OCI-LY3 (cell line): ENCODE measurements around the gene EYA2.

ENCODE experiments used
- H2AFZ ChIP-seq: fragments of 200-600, 300-600 bp; shearing (Covaris generic); 2 replicates; pipeline ENCODE4 v1.6.0; 2014; ENCODE audit warnings: antibody characterized with exemption, low read depth, low read length
- H3K27ac ChIP-seq: fragments of 200-600, 300-600 bp; sonication (generic); 2 replicates; pipeline ENCODE4 v1.5.1; 2014; ENCODE audit warnings: mild to moderate bottlenecking, low read length, moderate library complexity, mixed read lengths
- H3K27me3 ChIP-seq: fragments of 200-600, 300-600 bp; sonication (generic); 2 replicates; pipeline ENCODE4 v1.6.1; 2014; ENCODE audit warnings: low read depth, low read length, mixed read lengths
- H3K36me3 ChIP-seq: fragments of 200-600, 300-600 bp; sonication (generic); replicated peaks from 2 replicates; pipeline ENCODE3; 2014; ENCODE audit warnings: low read depth, low read length, mixed read lengths
- H3K4me1 ChIP-seq: fragments of 300-600, 200-600 bp; sonication (generic); 2 replicates; pipeline ENCODE4 v1.6.1; 2014; ENCODE audit warnings: low read length, mixed read lengths
- H3K4me2 ChIP-seq: fragments of 200-600, 300-600 bp; sonication (generic); 2 replicates; pipeline ENCODE4 v1.6.1; 2014; ENCODE audit warnings: low read length, mixed read lengths
- H3K4me3 ChIP-seq: fragments of 300-600, 200-600 bp; sonication (generic); 2 replicates; pipeline ENCODE4 v1.5.1; 2014; ENCODE audit warnings: antibody characterized with exemption, mild to moderate bottlenecking, low read length, moderate library complexity
- H3K79me2 ChIP-seq: fragments of 300-600, 200-600 bp; shearing (Covaris generic); 2 replicates; pipeline ENCODE4 v1.6.1; 2014; ENCODE audit warnings: mild to moderate bottlenecking, low read length, mixed read lengths
- H3K9ac ChIP-seq: fragments of 300-600, 200-600 bp; shearing (Covaris generic); 2 replicates; pipeline ENCODE4 v1.6.0; 2014; ENCODE audit warnings: mild to moderate bottlenecking, low read length, moderate library complexity
- H3K9me3 ChIP-seq: fragments of 200-600, 300-600 bp; shearing (Covaris generic); 2 replicates; pipeline ENCODE4 v1.6.1; 2014; ENCODE audit warnings: low read length, mixed read lengths; ENCODE audit not compliant: insufficient read depth
- H4K20me1 ChIP-seq: fragments of 200-600, 300-600 bp; sonication (generic); 2 replicates; pipeline ENCODE4 v1.6.1; 2016; ENCODE audit warnings: low read length, mixed read lengths; ENCODE audit not compliant: insufficient read depth
- CTCF ChIP-seq: fragments of 200-600, 300-600 bp; sonication (generic); IDR thresholded peaks from 2 replicates; pipeline ENCODE4 v1.5.1; 2014; ENCODE audit warnings: antibody characterized with exemption, low read length, low read depth
- EZH2phosphoT487 ChIP-seq: fragments of 200-600 bp; shearing (Covaris generic); IDR thresholded peaks from 2 replicates; pipeline ENCODE4 v1.6.1; 2018; ENCODE audit warnings: antibody characterized with exemption, mixed run types, low read depth

Gene EYA2

DNA sequence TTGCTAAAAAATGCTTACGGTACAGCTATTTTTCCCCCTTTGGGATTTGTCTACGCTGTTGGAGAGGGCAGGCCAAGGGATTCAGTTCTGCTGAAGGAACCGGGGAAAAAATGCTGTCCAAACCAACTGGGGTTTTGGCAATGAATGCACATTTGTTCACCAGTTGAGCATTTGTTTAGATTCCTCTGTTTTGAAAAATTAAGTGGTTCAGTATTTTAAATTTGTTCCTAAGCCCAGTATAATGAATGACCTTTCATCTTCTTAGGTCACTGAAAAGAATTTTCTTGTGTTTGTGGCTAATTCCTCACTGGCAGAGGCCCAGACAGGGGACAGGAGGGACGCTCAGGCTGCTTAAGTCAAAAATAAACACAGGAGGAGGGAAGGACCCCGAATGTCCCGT lies 10.8 kb upstream of the EYA2 start:
- TF ChIP-seq EZH2phosphoT487, result no peak
- no peak for TF ChIP-seq CTCF
- H3K79me2 ChIP-seq, result no peaks in the 10 kb centered on the region
- no peaks in the 10 kb centered on the region for H3K36me3 ChIP-seq
- no peaks in the 10 kb centered on the region for H3K4me1 ChIP-seq
- H3K27me3 ChIP-seq, result peaks cover 40% of the 10 kb centered on the region
- no peak overlapping the region for H3K27ac ChIP-seq
- no peaks in the 10 kb centered on the region for H3K9me3 ChIP-seq
- no peaks in the 10 kb centered on the region for H4K20me1 ChIP-seq
- H3K4me3 ChIP-seq, result no peak overlapping the region
- no peak overlapping the region for H3K4me2 ChIP-seq
- H3K9ac ChIP-seq, result no peak overlapping the region
- H2AFZ ChIP-seq, result no peak overlapping the region

- H3K36me3 ChIP-seq, result no peaks in the 10 kb centered on the region
- TF ChIP-seq CTCF (no peak), EZH2phosphoT487 (no peak)
- peaks cover 26% of the 10 kb centered on the region for H3K27me3 ChIP-seq
- H3K27ac ChIP-seq, result no peak overlapping the region
- no peaks in the 10 kb centered on the region for H3K79me2 ChIP-seq
- no peaks in the 10 kb centered on the region for H3K9me3 ChIP-seq
- H3K4me1 ChIP-seq, result no peaks in the 10 kb centered on the region
- no peak overlapping the region for H2AFZ ChIP-seq
- H3K9ac ChIP-seq, result no peak overlapping the region
- H4K20me1 ChIP-seq, result no peaks in the 10 kb centered on the region
- no peak overlapping the region for H3K4me2 ChIP-seq
- H3K4me3 ChIP-seq, result no peak overlapping the region
Observed at GRCh38 chr20:46890682-46891081, 4.0 kb upstream of the EYA2 start.

GRCh38 chr20:46893051-46893450 lies 1.6 kb upstream of the EYA2 start:
- Histone ChIP-seq H4K20me1 (no peaks in the 10 kb centered on the region), H3K9me3 (no peaks in the 10 kb centered on the region), H3K4me1 (no peaks in the 10 kb centered on the region), H3K36me3 (no peaks in the 10 kb centered on the region), H3K79me2 (no peaks in the 10 kb centered on the region), H3K9ac (no peak overlapping the region), H2AFZ (no peak overlapping the region), H3K27ac (no peak overlapping the region), H3K27me3 (peaks cover 9% of the 10 kb centered on the region), H3K4me3 (no peak overlapping the region), H3K4me2 (no peak overlapping the region)
- no peak for TF ChIP-seq CTCF
- TF ChIP-seq EZH2phosphoT487, result no peak

DNA sequence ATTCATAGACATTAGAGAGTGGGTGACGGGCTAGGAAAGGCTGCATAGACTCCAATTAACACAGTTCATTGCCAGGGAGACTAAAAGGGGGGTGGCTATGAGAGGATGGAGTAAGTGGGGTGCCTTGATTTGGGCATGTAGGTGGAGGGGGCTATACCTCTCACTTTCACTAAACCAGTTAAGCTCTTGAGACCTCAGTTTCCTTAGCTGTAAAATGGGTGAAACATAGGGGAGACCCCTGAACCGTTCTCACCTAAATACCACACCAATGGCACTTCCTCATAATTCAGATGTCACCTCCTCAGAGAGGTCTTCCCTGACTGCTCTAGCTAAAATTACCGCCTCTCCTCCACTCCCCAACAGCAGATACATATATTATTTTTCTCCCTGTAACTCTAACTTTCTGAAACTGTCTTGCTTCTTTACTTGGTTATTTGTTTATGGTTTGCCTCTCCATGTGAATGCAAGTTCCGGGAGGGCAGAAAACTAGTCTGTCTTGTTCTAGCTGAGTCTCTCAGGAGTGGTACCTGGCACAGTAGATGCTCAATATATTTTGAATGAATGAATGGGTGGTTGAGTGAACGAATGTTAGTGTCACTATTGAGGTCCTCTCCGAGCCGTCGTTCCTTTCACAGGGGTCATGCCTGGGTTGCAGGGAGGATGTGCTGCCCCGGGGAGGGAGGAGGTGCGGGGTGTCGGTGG lies 615 bp upstream of the EYA2 start:
- H3K9ac ChIP-seq, result no peak overlapping the region
- H3K79me2 ChIP-seq, result no peaks in the 10 kb centered on the region
- no peak overlapping the region for H3K4me3 ChIP-seq
- H3K27me3 ChIP-seq, result 0 out of 2 replicates have a peak, but pooled peaks cover 5% of the 10 kb centered on the region
- no peaks in the 10 kb centered on the region for H3K9me3 ChIP-seq
- H2AFZ ChIP-seq, result no peak overlapping the region
- no peak overlapping the region for H3K27ac ChIP-seq
- no peak for TF ChIP-seq CTCF
- TF ChIP-seq EZH2phosphoT487, result no peak
- no peak overlapping the region for H3K4me2 ChIP-seq
- no peaks in the 10 kb centered on the region for H4K20me1 ChIP-seq
- H3K36me3 ChIP-seq, result no peaks in the 10 kb centered on the region
- H3K4me1 ChIP-seq, result no peaks in the 10 kb centered on the region
